K562 (cell line): ENCODE results near the gene HTRA3. TPM values are rescaled to one million over a fixed set of nuclear protein-coding genes. Genes with fewer than 3 reads are reported as not detected.
A peak's percentile ranks its signal among the peaks of the same experiment; 100 is the strongest.

ENCODE experiments used
- ATF1 ChIP-seq, 2 experiments: fragments of 450-650 bp in 1 of 2; IDR thresholded peaks; 2 replicates each; pipeline ENCODE4 v1.6.1; 2016; ENCODE audit warnings: missing compliant biosample characterization in 1 of 2, missing genetic modification characterization in 1 of 2
- CBX1 ChIP-seq: sonication (generic); IDR thresholded peaks from 2 replicates; pipeline ENCODE4 v1.6.1; 2016; ENCODE audit warnings: antibody characterized with exemption, low read depth, mild to moderate bottlenecking
- DDX20 ChIP-seq: fragments of 450-650 bp; IDR thresholded peaks from 2 replicates; pipeline ENCODE4 v1.6.1; 2016; ENCODE audit warnings: missing genetic modification characterization, low read depth, mild to moderate bottlenecking, missing compliant biosample characterization, moderate library complexity
- ELF4 ChIP-seq: fragments of 450-650 bp; formaldehyde crosslinking; IDR thresholded peaks from 2 replicates; pipeline ENCODE4 v1.4.0; 2022; ENCODE audit warnings: missing genetic modification characterization
- FOXJ2 ChIP-seq: fragments of 200-800 bp; sonication (Bioruptor generic); IDR thresholded peaks from 2 replicates; pipeline ENCODE4 v1.6.1; 2016; ENCODE audit warnings: missing genetic modification characterization, missing compliant biosample characterization
- GABPB2 ChIP-seq: fragments of 250-450 bp; sonication (Bioruptor Pico); conservative IDR thresholded peaks from 2 replicates; pipeline ENCODE4 v1.5.1; 2021; ENCODE audit warnings: mild to moderate bottlenecking
- HDAC1 ChIP-seq, 2 experiments: fragments of 450-650 bp; IDR thresholded peaks; 2 replicates each; pipeline ENCODE4 v1.6.1; 2016 to 2017; ENCODE audit warnings: inconsistent platforms in 1 of 2, mild to moderate bottlenecking in 1 of 2, moderate library complexity in 1 of 2
- HDAC8 ChIP-seq: fragments of 450-650 bp; IDR thresholded peaks from 2 replicates; pipeline ENCODE4 v1.6.1; 2016; ENCODE audit warnings: mild to moderate bottlenecking, missing genetic modification characterization, moderate library complexity, missing compliant biosample characterization
- HDGF ChIP-seq: fragments of 450-650 bp; IDR thresholded peaks from 2 replicates; pipeline ENCODE4 v1.6.1; 2016
- HMG20A ChIP-seq: fragments of 450-650 bp; formaldehyde crosslinking; conservative IDR thresholded peaks from 2 replicates; pipeline ENCODE4 v1.4.0; 2020; ENCODE audit warnings: mild to moderate bottlenecking, mixed read lengths
- HNRNPH1 ChIP-seq: fragments of 200-400 bp; formaldehyde crosslinking; optimal IDR thresholded peaks from 2 replicates; pipeline ENCODE3; 2017; ENCODE audit warnings: low read depth, mild to moderate bottlenecking, low read length, moderate library complexity
- PHF21A ChIP-seq: fragments of 450-650 bp; IDR thresholded peaks from 2 replicates; pipeline ENCODE4 v1.6.1; 2017; ENCODE audit warnings: low read depth, borderline replicate concordance
- REST ChIP-seq, 2 experiments: fragments of 450-650 bp; formaldehyde crosslinking in 1 of 2; IDR thresholded peaks; 2 replicates each; pipeline versions ENCODE4 v1.4.0 to v1.6.1; 2014 to 2020; ENCODE audit warnings: mild to moderate bottlenecking in 2 of 2, borderline replicate concordance in 1 of 2, low read depth in 1 of 2
- TAF1 ChIP-seq: IDR thresholded peaks from 2 replicates; pipeline ENCODE4 v1.6.1; 2011; ENCODE audit warnings: mild to moderate bottlenecking, low read length, moderate library complexity; ENCODE audit not compliant: insufficient read depth, control insufficient read depth, severe bottlenecking; ENCODE audit errors: extremely low read depth
- TAF9B ChIP-seq: fragments of 450-650 bp; IDR thresholded peaks from 2 replicates; pipeline ENCODE4 v1.6.1; 2018; ENCODE audit warnings: mild to moderate bottlenecking; ENCODE audit not compliant: partially characterized antibody
- ZNF121 ChIP-seq: sonication (generic); formaldehyde crosslinking; conservative IDR thresholded peaks from 2 replicates; pipeline ENCODE4 v1.8.0; 2022; ENCODE audit warnings: missing genetic modification reagents
- ZNF134 ChIP-seq: fragments of 250-450 bp; sonication (Bioruptor Pico); conservative IDR thresholded peaks from 2 replicates; pipeline ENCODE4 v1.4.0; 2020
- polyA plus RNA-seq, 8 experiments: library from polyadenylated mRNA; depleted of rRNA in 4 of 8; stranded (reverse) in 5 of 8; unstranded in 3 of 8; fragments of >200 nt; fragmentation: Nextera tagmentation in 2 of 8; fragmentation: Illumina TruSeq in 1 of 8; extraction: Ambion mirVana in 2 of 8; extraction: Trizol in 1 of 8; gene quantifications; 2 replicates each; pipeline versions ENCODE4 v1.2.1 to v1.2.3, GENCODE V29; 2011 to 2014; ENCODE audit warnings: inconsistent platforms in 1 of 8, missing spikeins in 1 of 8
- total RNA-seq, 7 experiments: library from RNA; depleted of rRNA in 6 of 7; stranded (reverse); fragments of >200 nt in 6 of 7; fragmentation: Illumina TruSeq in 2 of 7; extraction: Trizol in 2 of 7; gene quantifications; 2 replicates each; pipeline versions ENCODE4 v1.2.1 to v1.2.3, GENCODE V29; 2011 to 2021; ENCODE audit warnings: low replicate concordance in 1 of 7
- TF ChIP-seq, protein P1 (sequence below): fragments of 250-450 bp; sonication (Bioruptor Pico); IDR thresholded peaks from 2 replicates; pipeline ENCODE4 v1.9.0; 2021; ENCODE audit warnings: mild to moderate bottlenecking
- TF ChIP-seq, protein P2 (sequence below): fragments of 250-450 bp; sonication (Bioruptor Pico); IDR thresholded peaks from 2 replicates; pipeline ENCODE4 v1.4.0; 2020; ENCODE audit warnings: mild to moderate bottlenecking

HTRA3 gene
- total and polyA plus RNA-seq, 9 of the 15 experiments (the other 6 are each of a cell fraction or from before 2014, with no cell fraction given) = 0.04 TPM; not detected in 8

DNA sequence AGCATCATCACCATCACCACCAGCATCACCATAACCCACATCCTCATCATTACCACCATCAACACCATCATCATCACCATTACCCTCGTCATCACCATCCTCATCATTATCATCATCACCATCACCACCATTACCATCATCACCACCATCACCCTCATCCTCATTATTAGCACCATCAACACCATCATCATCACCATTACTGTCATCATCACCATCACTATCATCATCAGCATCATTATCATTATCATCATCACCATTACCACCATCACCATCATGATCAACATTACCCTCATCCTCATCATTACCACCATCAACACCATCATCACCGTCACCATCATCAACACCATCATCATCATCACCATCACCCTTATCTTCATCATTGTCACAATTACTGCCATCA, 51.7 kb downstream of the HTRA3 start (continued):
- no peak for TF ChIP-seq REST (IDR thresholded peaks at IDR 0.05; ENCODE audit: borderline replicate concordance)
- TF ChIP-seq REST (CRISPR knock-in tag; IDR thresholded peaks at IDR 0.05; ENCODE audit: low read depth) = no peak
- no peak for TF ChIP-seq GABPB2 (CRISPR knock-in tag)
- no peak for TF ChIP-seq CBX1
- TF ChIP-seq HDAC1 (IDR thresholded peaks at IDR 0.05) = peak in 1 of 2 experiments; percentile 58; a peak in 1 of 4 replicates
- peak; percentile 80; the same call in 1 of the 2 replicates for TF ChIP-seq ELF4 (CRISPR knock-in tag)
- no peak for TF ChIP-seq HNRNPH1
- no peak for TF ChIP-seq TAF9B
- no peak for TF ChIP-seq ZNF134 (CRISPR knock-in tag)
- no peak for TF ChIP-seq DDX20 (tag)
- TF ChIP-seq, protein P1, sequence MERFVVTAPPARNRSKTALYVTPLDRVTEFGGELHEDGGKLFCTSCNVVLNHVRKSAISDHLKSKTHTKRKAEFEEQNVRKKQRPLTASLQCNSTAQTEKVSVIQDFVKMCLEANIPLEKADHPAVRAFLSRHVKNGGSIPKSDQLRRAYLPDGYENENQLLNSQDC (CRISPR knock-in tag) = no peak
- TF ChIP-seq, protein P2, sequence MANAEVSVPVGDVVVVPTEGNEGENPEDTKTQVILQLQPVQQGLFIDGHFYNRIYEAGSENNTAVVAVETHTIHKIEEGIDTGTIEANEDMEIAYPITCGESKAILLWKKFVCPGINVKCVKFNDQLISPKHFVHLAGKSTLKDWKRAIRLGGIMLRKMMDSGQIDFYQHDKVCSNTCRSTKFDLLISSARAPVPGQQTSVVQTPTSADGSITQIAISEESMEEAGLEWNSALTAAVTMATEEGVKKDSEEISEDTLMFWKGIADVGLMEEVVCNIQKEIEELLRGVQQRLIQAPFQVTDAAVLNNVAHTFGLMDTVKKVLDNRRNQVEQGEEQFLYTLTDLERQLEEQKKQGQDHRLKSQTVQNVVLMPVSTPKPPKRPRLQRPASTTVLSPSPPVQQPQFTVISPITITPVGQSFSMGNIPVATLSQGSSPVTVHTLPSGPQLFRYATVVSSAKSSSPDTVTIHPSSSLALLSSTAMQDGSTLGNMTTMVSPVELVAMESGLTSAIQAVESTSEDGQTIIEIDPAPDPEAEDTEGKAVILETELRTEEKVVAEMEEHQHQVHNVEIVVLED = no peak
- TF ChIP-seq PHF21A = no peak
- TF ChIP-seq HDGF = no peak
- TF ChIP-seq ATF1 (CRISPR knock-in tag; IDR thresholded peaks at IDR 0.05) = no peak
- TF ChIP-seq ATF1 (tag; IDR thresholded peaks at IDR 0.05) = peak; percentile 44
- TF ChIP-seq ZNF121 (CRISPR knock-in tag) = no peak
- no peak for TF ChIP-seq HDAC8
- no peak for TF ChIP-seq TAF1
- TF ChIP-seq FOXJ2 = no peak
- TF ChIP-seq HMG20A (CRISPR knock-in tag) = no peak
